ENCODE measurements around the gene OLFM2. TPM values are rescaled to one million over a fixed set of nuclear protein-coding genes. Genes with fewer than 3 reads are reported as not detected.

OLFM2 gene
- total and polyA plus RNA-seq, 2 of the 4 experiments (the other 2 are of a cell fraction): 2.7 to 5.1 TPM

- H4K8ac ChIP-seq (ENCODE audit: low read depth in 2 of 2, low read length in 2 of 2): no peak overlapping the region
Measured at GRCh38 chr19:9875031-9875627, 61.2 kb downstream of the OLFM2 start.

More at GRCh38 chr19:9875031-9875627, 61.2 kb downstream of the OLFM2 start:
- Histone ChIP-seq H2BK15ac (ENCODE audit: low read depth, low read length) (no peak overlapping the region), H3K56ac (ENCODE audit: extremely low read depth, insufficient read depth, low read length) (no peak overlapping the region), H3K14ac (replicated peaks; ENCODE audit: low read depth, low read length) (no peak overlapping the region), H3K9me1 (ENCODE audit: insufficient read depth, low read length) (no peaks in the 10 kb centered on the region), H2AK5ac (ENCODE audit: low read depth, low read length) (no peak overlapping the region), H4K20me1 (ENCODE audit: insufficient read depth, low read length) (no peaks in the 10 kb centered on the region; the same call in 1 of the 2 replicates), H3K4me1 (ENCODE audit: control insufficient read depth, insufficient read depth, low read length) (no peaks in the 10 kb centered on the region), H2AFZ (replicated peaks; ENCODE audit: low read length, poor library complexity) (no peak overlapping the region), H3K4ac (ENCODE audit: low read depth, low read length) (no peak overlapping the region), H2BK20ac (ENCODE audit: low read depth, low read length) (no peak overlapping the region), H3K23ac (ENCODE audit: low read depth, low read length) (no peak overlapping the region), H4K91ac (ENCODE audit: insufficient read depth, low read depth, low read length) (no peak overlapping the region), H3K18ac (ENCODE audit: low read depth, low read length) (no peak overlapping the region), H3K9ac (ENCODE audit: low read depth, low read length) (no peak overlapping the region), H3K27ac (ENCODE audit: insufficient read depth, low read length) (no peak overlapping the region), H3K9me3 (ENCODE audit: control insufficient read depth, insufficient read depth, low read length) (peaks cover 5% of the 10 kb centered on the region; the same call in 1 of the 2 replicates), H3K79me1 (ENCODE audit: low read depth in 1 of 2, low read length in 2 of 2) (no peaks in the 10 kb centered on the region), H4K5ac (ENCODE audit: low read depth, low read length) (no peak overlapping the region), H3K36me3 (ENCODE audit: control insufficient read depth, insufficient read depth, low read length) (no peaks in the 10 kb centered on the region), H2BK5ac (ENCODE audit: low read depth, low read length, poor library complexity, severe bottlenecking) (no peak overlapping the region), H3K27me3 (ENCODE audit: control insufficient read depth, insufficient read depth, low read length) (no peaks in the 10 kb centered on the region), H2BK120ac (ENCODE audit: low read depth, low read length) (no peak overlapping the region), H2AK9ac (replicated peaks; ENCODE audit: low read depth, low read length, poor library complexity) (no peak overlapping the region), H3K4me3 (ENCODE audit: insufficient read depth, low read depth, low read length) (no peak overlapping the region), H3K4me2 (ENCODE audit: low read depth, low read length) (no peak overlapping the region)
- intact Hi-C loops (cut with micrococcal nuclease): no loop called here
- ATAC-seq (ENCODE audit: low read depth): no peak
- ChIA-PET POLR2A (ENCODE audit: unreplicated experiment) (no interaction called here), CTCF (no interaction called here)
- dilution Hi-C loops (cut with HindIII; ENCODE audit: low sequenced_read_pairs, unreplicated experiment): no loop called here
- WGBS, 2 experiments (ENCODE audit: extremely low coverage in 2 of 2, insufficient read length in 1 of 2): no CpG with 5 or more reads among the region's 13 CpGs
- BruUV-seq (replicated peaks): no TSS peak
- no peak for TF ChIP-seq CTCF (conservative IDR thresholded peaks at IDR 0.05; ENCODE audit: low read depth, low read length)
- no peak for TF ChIP-seq CHD1 (IDR thresholded peaks at IDR 0.05; ENCODE audit: low read depth, low read length)
- TF ChIP-seq RCOR1 (IDR thresholded peaks at IDR 0.05; ENCODE audit: insufficient replicate concordance, low read length): no peak
- TF ChIP-seq BHLHE40 (IDR thresholded peaks at IDR 0.05; ENCODE audit: low read depth, low read length): no peak
- no peak for TF ChIP-seq CEBPB (IDR thresholded peaks at IDR 0.05; ENCODE audit: low read depth, low read length)
- TF ChIP-seq MXI1 (IDR thresholded peaks at IDR 0.05; ENCODE audit: borderline replicate concordance, low read depth, low read length): no peak
- no peak for TF ChIP-seq MAZ (IDR thresholded peaks at IDR 0.05; ENCODE audit: borderline replicate concordance, low read depth, low read length)
- no peak for DNase-seq
- in situ Hi-C loops (cut with MboI; ENCODE audit: low sequenced_read_pairs): no loop called here
